Psoas muscle (tissue), 8 donors: ENCODE data around the gene MPDU1. TPM values are rescaled to one million over a fixed set of nuclear protein-coding genes. Genes with fewer than 3 reads are reported as not detected.

Source experiments
- ATAC-seq, 4 donors: fragments of 200-7000 bp; cut with Tn5 transposase; one replicate each; pipeline ENCODE4 v1.9.1; 2020; ENCODE audit warnings: moderate library complexity in 3 of 4, mild to moderate bottlenecking in 2 of 4
- DNase-seq, 2 donors: peaks; one replicate each; pipeline ENCODE4 v3.0.0-alpha.2; 2020
- H3K27ac ChIP-seq: fragments of 200-600 bp; one replicate; pipeline ENCODE4 v1.8.0; 2022
- H3K27me3 ChIP-seq, 3 donors: fragments of 200-600 bp in 1 of 3; one replicate each; pipeline versions ENCODE4 v1.6.1 to v1.8.0; 2013 to 2022; ENCODE audit warnings: low read length in 2 of 3, mild to moderate bottlenecking in 2 of 3, moderate library complexity in 1 of 3; ENCODE audit not compliant: insufficient read depth in 3 of 3
- H3K36me3 ChIP-seq, 2 donors: fragments of 200-600 bp in 1 of 2; one replicate each; pipeline versions ENCODE4 v1.6.1 to v1.8.0; 2013 to 2022; ENCODE audit warnings: low read depth in 1 of 2, mild to moderate bottlenecking in 1 of 2, moderate library complexity in 1 of 2; ENCODE audit not compliant: insufficient read depth in 1 of 2
- H3K4me1 ChIP-seq: fragments of 200-600 bp; one replicate; pipeline ENCODE4 v1.8.0; 2022
- H3K4me3 ChIP-seq: fragments of 200-600 bp; one replicate; pipeline ENCODE4 v1.8.0; 2022; ENCODE audit warnings: mild to moderate bottlenecking
- H3K9me3 ChIP-seq: fragments of 200-600 bp; one replicate; pipeline ENCODE4 v1.8.0; 2022
- WGBS, 3 donors: extraction: QIAGEN DNeasy Blood & Tissue Kit; methylation state at CpG; one replicate each; pipeline versions ENCODE4 v1.1.6 to v1.1.7; 2013; 5-methylcytosine and 5-hydroxymethylcytosine counted together
- intact Hi-C, 2 donors: fragments of 100-400 bp; cut with DNase I; formaldehyde crosslinking; loops; one replicate each; pipeline versions ENCODE4 v1.11.0 to v1.14.2; 2022
- polyA plus RNA-seq, 3 donors: library from polyadenylated mRNA; stranded (reverse); fragments of 200-250 nt; gene quantifications; one replicate each; pipeline ENCODE4 v1.2.3, GENCODE V29; 2013
- total RNA-seq, 4 donors: library from RNA; stranded (reverse); fragmentation: NEBNext Ultra II Directional in 2 of 4; extraction: Animal tissue kit (Norgen Biotek cat#: 25700) in 2 of 4; gene quantifications; one replicate each; pipeline versions ENCODE4 v1.2.1 to v1.2.4, GENCODE V29; 2021 to 2023
- TF ChIP-seq, protein P1 (sequence below): fragments of 200-600 bp; IDR thresholded peaks from one replicate; pipeline ENCODE4 v1.8.0; 2022; ENCODE audit warnings: antibody characterized with exemption
- donor health status: healthy with polysubstance abuse.
- donor health status: DM: no; HTN: no; CAD: no; lungs with moderate emphysema.
- donor health status: Bipolar disorder and iron deficiency.
- donor health status: healthy.
- donor health status: DM: yes; HTN: yes; CAD: no.
- donor health status: DM: no; HTN: no; CAD: no.
- donor health status: DM: no; HTN: no; CAD: no.
- donor health status: DM: yes; HTN: yes; CAD: no.

MPDU1 gene
- total and polyA plus RNA-seq, 7 donors, result 19.3 to 147 (median 40.6) TPM

DNA sequence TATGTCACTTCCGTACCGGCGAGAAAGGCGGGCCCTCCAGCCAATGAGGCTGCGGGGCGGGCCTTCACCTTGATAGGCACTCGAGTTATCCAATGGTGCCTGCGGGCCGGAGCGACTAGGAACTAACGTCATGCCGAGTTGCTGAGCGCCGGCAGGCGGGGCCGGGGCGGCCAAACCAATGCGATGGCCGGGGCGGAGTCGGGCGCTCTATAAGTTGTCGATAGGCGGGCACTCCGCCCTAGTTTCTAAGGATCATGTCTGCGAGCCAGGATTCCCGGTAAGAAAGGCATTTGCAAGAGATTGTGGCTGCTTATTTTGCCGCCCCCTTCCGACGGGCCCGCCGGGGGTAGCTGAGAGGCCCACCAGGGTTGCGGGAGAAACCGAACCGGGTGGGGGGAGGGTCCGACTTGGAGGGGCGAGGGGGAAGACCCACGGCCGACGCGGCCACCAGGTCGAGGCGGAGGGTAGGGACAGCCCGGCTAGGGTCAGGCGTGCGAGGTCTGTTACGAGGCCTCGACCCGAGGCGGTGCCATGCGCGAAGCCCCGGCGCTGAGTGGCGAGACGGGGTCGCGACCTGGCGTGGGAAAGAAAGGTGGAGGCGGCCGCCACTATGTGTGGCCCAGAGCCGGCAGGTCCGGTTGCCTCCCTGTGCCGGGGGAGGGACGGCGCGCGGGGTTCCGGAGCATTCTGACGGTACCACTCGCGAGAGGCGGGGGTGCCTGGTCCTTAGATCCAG, 10.9 kb upstream of the MPDU1 start:
- peak; percentile 87 to 90 (median 90) for ATAC-seq
- TF ChIP-seq, protein P1, sequence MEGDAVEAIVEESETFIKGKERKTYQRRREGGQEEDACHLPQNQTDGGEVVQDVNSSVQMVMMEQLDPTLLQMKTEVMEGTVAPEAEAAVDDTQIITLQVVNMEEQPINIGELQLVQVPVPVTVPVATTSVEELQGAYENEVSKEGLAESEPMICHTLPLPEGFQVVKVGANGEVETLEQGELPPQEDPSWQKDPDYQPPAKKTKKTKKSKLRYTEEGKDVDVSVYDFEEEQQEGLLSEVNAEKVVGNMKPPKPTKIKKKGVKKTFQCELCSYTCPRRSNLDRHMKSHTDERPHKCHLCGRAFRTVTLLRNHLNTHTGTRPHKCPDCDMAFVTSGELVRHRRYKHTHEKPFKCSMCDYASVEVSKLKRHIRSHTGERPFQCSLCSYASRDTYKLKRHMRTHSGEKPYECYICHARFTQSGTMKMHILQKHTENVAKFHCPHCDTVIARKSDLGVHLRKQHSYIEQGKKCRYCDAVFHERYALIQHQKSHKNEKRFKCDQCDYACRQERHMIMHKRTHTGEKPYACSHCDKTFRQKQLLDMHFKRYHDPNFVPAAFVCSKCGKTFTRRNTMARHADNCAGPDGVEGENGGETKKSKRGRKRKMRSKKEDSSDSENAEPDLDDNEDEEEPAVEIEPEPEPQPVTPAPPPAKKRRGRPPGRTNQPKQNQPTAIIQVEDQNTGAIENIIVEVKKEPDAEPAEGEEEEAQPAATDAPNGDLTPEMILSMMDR, result no peak
- whole genome bisulfite sequencing, 3 donors, result 0 to 1% (median 0%) methylated on average over 52 to 73 of the region's 73 CpGs
- Histone ChIP-seq H3K27ac (peak overlapping the region; percentile 100), H3K9me3 (no peaks in the 10 kb centered on the region), H3K36me3 (peaks cover 13 to 76% of the 10 kb centered on the region in 2 donors), H3K27me3 (no peaks in the 10 kb centered on the region), H3K4me1 (peaks cover 33% of the 10 kb centered on the region), H3K4me3 (peak overlapping the region; percentile 100)
- intact Hi-C loops, result no loop called here
- peak; percentile 99 to 100 for DNase-seq

- TF ChIP-seq, protein P1, result no peak
- Histone ChIP-seq H3K9me3 (no peaks in the 10 kb centered on the region), H3K4me1 (peaks cover 38% of the 10 kb centered on the region), H3K27me3 (no peaks in the 10 kb centered on the region), H3K4me3 (peak overlapping the region; percentile 100), H3K36me3 (peaks cover 16 to 79% of the 10 kb centered on the region in 2 donors), H3K27ac (peak overlapping the region; percentile 100)
- DNase-seq (peak; percentile 92 to 95), ATAC-seq (peak; percentile 65 to 79 (median 68))
- 0% methylated on average over 57 to 71 of the region's 71 CpGs for WGBS, 3 donors
- intact Hi-C loops, result no loop called here
Measured at GRCh38 chr17:7573324-7574080, 10.2 kb upstream of the MPDU1 start.

GRCh38 chr17:7574176-7574953, 9.3 kb upstream of the MPDU1 start:
- Histone ChIP-seq H3K27me3 (no peaks in the 10 kb centered on the region), H3K4me1 (peaks cover 43% of the 10 kb centered on the region)
- WGBS, 3 donors, result 25 to 31% (median 25%) methylated on average over 15 of the region's 15 CpGs

GRCh38 chr17:7575481-7575883, 8.2 kb upstream of the MPDU1 start:
- ATAC-seq (no peak), DNase-seq (no peak)
- Histone ChIP-seq H3K36me3 (peaks cover 16 to 64% of the 10 kb centered on the region in 2 donors), H3K27me3 (no peaks in the 10 kb centered on the region), H3K4me1 (peaks cover 47% of the 10 kb centered on the region), H3K27ac (peak overlapping the region; percentile 100), H3K4me3 (peak overlapping the region; percentile 100), H3K9me3 (no peaks in the 10 kb centered on the region)
- TF ChIP-seq, protein P1, result no peak
- 17 to 52% (median 36%) methylated on average over 1 of the region's 1 CpG for WGBS, 3 donors
- intact Hi-C loops, result no loop called here

More at GRCh38 chr17:7574176-7574953, 9.3 kb upstream of the MPDU1 start:
- intact Hi-C loops, result no loop called here
- TF ChIP-seq, protein P1, result no peak
- DNase-seq (no peak), ATAC-seq (no peak)
- Histone ChIP-seq H3K4me3 (peak overlapping the region; percentile 100), H3K27ac (peak overlapping the region; percentile 100), H3K36me3 (peaks cover 16 to 75% of the 10 kb centered on the region in 2 donors), H3K9me3 (no peaks in the 10 kb centered on the region)
